ENCODE results near the gene MVB12B. TPM values are rescaled to one million over a fixed set of nuclear protein-coding genes. Genes with fewer than 3 reads are reported as not detected.

Gene MVB12B
- total and polyA plus RNA-seq, 2 of the 4 experiments (the other 2 are of a cell fraction), result 2.0 to 4.0 TPM

- in situ Hi-C loops (cut with MboI; ENCODE audit: low sequenced_read_pairs), result no loop called here
- Histone ChIP-seq H3K27me3 (ENCODE audit: control insufficient read depth, insufficient read depth, low read length) (no peaks in the 10 kb centered on the region), H3K9ac (ENCODE audit: low read depth, low read length) (no peak overlapping the region), H4K5ac (ENCODE audit: low read depth, low read length) (no peak overlapping the region), H2BK120ac (ENCODE audit: low read depth, low read length) (no peak overlapping the region), H3K14ac (replicated peaks; ENCODE audit: low read depth, low read length) (no peak overlapping the region), H3K4me2 (ENCODE audit: low read depth, low read length) (no peak overlapping the region), H3K9me3 (ENCODE audit: control insufficient read depth, insufficient read depth, low read length) (no peaks in the 10 kb centered on the region), H2AK9ac (replicated peaks; ENCODE audit: low read depth, low read length, poor library complexity) (no peak overlapping the region), H4K91ac (ENCODE audit: insufficient read depth, low read depth, low read length) (no peak overlapping the region), H4K8ac (ENCODE audit: low read depth in 2 of 2, low read length in 2 of 2) (no peak overlapping the region), H3K4ac (ENCODE audit: low read depth, low read length) (no peak overlapping the region), H4K20me1 (ENCODE audit: insufficient read depth, low read length) (no peaks in the 10 kb centered on the region), H3K56ac (ENCODE audit: extremely low read depth, insufficient read depth, low read length) (no peak overlapping the region), H3K4me3 (ENCODE audit: insufficient read depth, low read depth, low read length) (no peak overlapping the region), H3K9me1 (ENCODE audit: insufficient read depth, low read length) (peaks cover 11% of the 10 kb centered on the region), H3K27ac (ENCODE audit: insufficient read depth, low read length) (no peak overlapping the region), H3K36me3 (ENCODE audit: control insufficient read depth, insufficient read depth, low read length) (no peaks in the 10 kb centered on the region), H2BK5ac (ENCODE audit: low read depth, low read length, poor library complexity, severe bottlenecking) (no peak overlapping the region), H3K23ac (ENCODE audit: low read depth, low read length) (no peak overlapping the region), H3K4me1 (ENCODE audit: control insufficient read depth, insufficient read depth, low read length) (peaks cover 9% of the 10 kb centered on the region), H2BK15ac (ENCODE audit: low read depth, low read length) (no peak overlapping the region), H2BK20ac (ENCODE audit: low read depth, low read length) (no peak overlapping the region), H2AK5ac (ENCODE audit: low read depth, low read length) (no peak overlapping the region), H2AFZ (replicated peaks; ENCODE audit: low read length, poor library complexity) (no peak overlapping the region), H3K79me1 (ENCODE audit: low read depth in 1 of 2, low read length in 2 of 2) (no peaks in the 10 kb centered on the region), H3K18ac (ENCODE audit: low read depth, low read length) (no peak overlapping the region)
- dilution Hi-C loops (cut with HindIII; ENCODE audit: low sequenced_read_pairs, unreplicated experiment), result no loop called here
- DNase-seq (no peak), ATAC-seq (ENCODE audit: low read depth) (no peak)
- TF ChIP-seq BHLHE40 (IDR thresholded peaks at IDR 0.05; ENCODE audit: low read depth, low read length) (no peak), CHD1 (IDR thresholded peaks at IDR 0.05; ENCODE audit: low read depth, low read length) (no peak), MXI1 (IDR thresholded peaks at IDR 0.05; ENCODE audit: borderline replicate concordance, low read depth, low read length) (no peak), SMC3 (IDR thresholded peaks at IDR 0.05; ENCODE audit: low read depth, low read length) (no peak), POLR2A (IDR thresholded peaks at IDR 0.05; ENCODE audit: low read depth, low read length) (no peak), NFE2L2 (IDR thresholded peaks at IDR 0.05; ENCODE audit: low read depth, low read length) (no peak), USF2 (IDR thresholded peaks at IDR 0.05; ENCODE audit: low read depth, low read length) (no peak), ELK1 (IDR thresholded peaks at IDR 0.05; ENCODE audit: borderline replicate concordance, low read depth, low read length) (no peak), CTCF (conservative IDR thresholded peaks at IDR 0.05; ENCODE audit: low read depth, low read length) (no peak), CEBPB (IDR thresholded peaks at IDR 0.05; ENCODE audit: low read depth, low read length) (no peak), MAZ (IDR thresholded peaks at IDR 0.05; ENCODE audit: borderline replicate concordance, low read depth, low read length) (no peak), RFX5 (IDR thresholded peaks at IDR 0.05; ENCODE audit: low read depth, low read length) (no peak), RAD21 (IDR thresholded peaks at IDR 0.05; ENCODE audit: low read length) (no peak), RCOR1 (IDR thresholded peaks at IDR 0.05; ENCODE audit: insufficient replicate concordance, low read length) (no peak), MAFK (IDR thresholded peaks at IDR 0.05; ENCODE audit: low read depth, low read length) (no peak), FOS (IDR thresholded peaks at IDR 0.05; ENCODE audit: low read depth, low read length) (no peak)
- no TSS peak for BruUV-seq (replicated peaks)
- CTCF ChIA-PET, result interaction anchor here (1.0 to 1.8 kb wide), 3 partner anchors 8 to 27 kb away, joined by 4 to 12 read pairs (median 4); no protein-coding TSS in a partner anchor
- WGBS, 2 experiments (ENCODE audit: extremely low coverage in 2 of 2, insufficient read length in 1 of 2), result 60% methylated on average over 1 of the region's 7 CpGs; no CpG with 5 or more reads in 1 of the 2 experiments
- intact Hi-C loops (cut with micrococcal nuclease), result no loop called here
- POLR2A ChIA-PET (ENCODE audit: unreplicated experiment), result no interaction called here
Measured at GRCh38 chr9:126472198-126472947, 145.7 kb downstream of the MVB12B start.
